DND-41 (cell line): Measurements from ENCODE around the gene EEIG1.

Source experiments
- ATAC-seq: fragments of 200-7000 bp; cut with Tn5 transposase; 3 replicates; pipeline ENCODE4 v1.9.1; 2021; ENCODE audit warnings: low read depth; ENCODE audit not compliant: insufficient read depth
- DNase-seq: peaks from one replicate; pipeline ENCODE4 v3.0.0-alpha.2; 2020
- H2AFZ ChIP-seq: 2 replicates; pipeline ENCODE4 v1.6.0; 2012; ENCODE audit warnings: low read depth, low read length
- H3K27ac ChIP-seq: 2 replicates; pipeline ENCODE4 v1.5.1; 2012; ENCODE audit warnings: low read length, inconsistent platforms
- H3K27me3 ChIP-seq: fragments of 200-600 bp; sonication (generic); 2 replicates; pipeline ENCODE4 v1.6.0; 2012; ENCODE audit warnings: low read length, mild to moderate bottlenecking, inconsistent platforms; ENCODE audit not compliant: insufficient read depth, poor library complexity
- H3K36me3 ChIP-seq: 2 replicates; pipeline ENCODE4 v1.5.1; 2012; ENCODE audit warnings: low read length, inconsistent platforms; ENCODE audit not compliant: insufficient read depth
- H3K4me1 ChIP-seq: 2 replicates; pipeline ENCODE4 v1.5.1; 2012; ENCODE audit warnings: mild to moderate bottlenecking, low read length; ENCODE audit not compliant: insufficient read depth
- H3K4me2 ChIP-seq: 2 replicates; pipeline ENCODE4 v1.6.0; 2012; ENCODE audit warnings: mild to moderate bottlenecking, moderate library complexity, low read length, inconsistent platforms; ENCODE audit not compliant: insufficient read depth
- H3K4me3 ChIP-seq, 2 experiments: fragments of 200-600 bp in 1 of 2; shearing (Covaris generic) in 1 of 2; 2 replicates each; pipeline ENCODE4 v1.5.1; 2012 to 2016; ENCODE audit warnings: inconsistent platforms in 2 of 2, low read length in 2 of 2, mild to moderate bottlenecking in 2 of 2, low read depth in 1 of 2, moderate library complexity in 1 of 2
- H3K79me2 ChIP-seq: 2 replicates; pipeline ENCODE4 v1.6.0; 2012; ENCODE audit warnings: low read length, inconsistent platforms; ENCODE audit not compliant: insufficient read depth
- H3K9ac ChIP-seq: 2 replicates; pipeline ENCODE4 v1.6.0; 2012; ENCODE audit warnings: low read depth, mild to moderate bottlenecking, inconsistent platforms, low read length, moderate library complexity
- H3K9me3 ChIP-seq: 2 replicates; pipeline ENCODE4 v1.5.1; 2012; ENCODE audit warnings: low read length, moderate library complexity, mild to moderate bottlenecking, inconsistent platforms; ENCODE audit not compliant: insufficient read depth, severe bottlenecking
- H4K20me1 ChIP-seq: 2 replicates; pipeline ENCODE4 v1.6.0; 2012; ENCODE audit warnings: low read length; ENCODE audit not compliant: insufficient read depth
- CTCF ChIP-seq: IDR thresholded peaks from 2 replicates; pipeline ENCODE4 v1.5.1; 2012; ENCODE audit warnings: borderline replicate concordance, low read length, moderate library complexity, mild to moderate bottlenecking; ENCODE audit not compliant: poor library complexity, severe bottlenecking; ENCODE audit errors: extremely low read depth
- EZH2 ChIP-seq: IDR thresholded peaks from 3 replicates; pipeline ENCODE4 v1.6.1; 2012; ENCODE audit warnings: borderline replicate concordance, low read depth, mild to moderate bottlenecking, moderate library complexity, low read length, inconsistent platforms; ENCODE audit not compliant: severe bottlenecking

The EEIG1 gene

GRCh38 chr9:127977884-127978647 is 2.7 kb downstream of the EEIG1 start:
- Histone ChIP-seq H2AFZ (no peak overlapping the region), H4K20me1 (peaks cover 47% of the 10 kb centered on the region), H3K27me3 (no peaks in the 10 kb centered on the region), H3K27ac (no peak overlapping the region), H3K79me2 (peaks cover 32% of the 10 kb centered on the region), H3K9ac (peak overlapping the region; percentile 34; the same call in 1 of the 2 replicates), H3K9me3 (no peaks in the 10 kb centered on the region), H3K4me2 (peak overlapping the region; percentile 58), H3K4me3 (peak overlapping the region in 1 of 2 experiments; percentile 37; a peak in 2 of 4 replicates), H3K36me3 (no peaks in the 10 kb centered on the region), H3K4me1 (peaks cover 50% of the 10 kb centered on the region)
- no peak for ATAC-seq
- no peak for DNase-seq
- TF ChIP-seq EZH2 (no peak), CTCF (no peak)

- no peaks in the 10 kb centered on the region for H3K36me3 ChIP-seq
- peak overlapping the region in 1 of 2 experiments; percentile 37; a peak in 2 of 4 replicates for H3K4me3 ChIP-seq
- no peak overlapping the region for H2AFZ ChIP-seq
- H3K9ac ChIP-seq: peak overlapping the region; percentile 34; the same call in 1 of the 2 replicates
- no peaks in the 10 kb centered on the region for H3K9me3 ChIP-seq
- H3K27ac ChIP-seq: no peak overlapping the region
- peaks cover 32% of the 10 kb centered on the region for H3K79me2 ChIP-seq
- peaks cover 52% of the 10 kb centered on the region for H4K20me1 ChIP-seq
- peaks cover 50% of the 10 kb centered on the region for H3K4me1 ChIP-seq
- ATAC-seq: no peak
- no peak for DNase-seq
- peak overlapping the region; percentile 58 for H3K4me2 ChIP-seq
- TF ChIP-seq CTCF: no peak
- no peak for TF ChIP-seq EZH2
- H3K27me3 ChIP-seq: no peaks in the 10 kb centered on the region
Measured at GRCh38 chr9:127977009-127977883, 3.5 kb downstream of the EEIG1 start.

GRCh38 chr9:127976498-127976897 is 4.3 kb downstream of the EEIG1 start:
- H3K4me1 ChIP-seq: peaks cover 45% of the 10 kb centered on the region
- peak overlapping the region; percentile 17; the same call in 1 of the 2 replicates for H3K4me2 ChIP-seq
- no peaks in the 10 kb centered on the region for H3K36me3 ChIP-seq
- H3K4me3 ChIP-seq: no peak overlapping the region
- no peak overlapping the region for H3K9ac ChIP-seq
- H3K27me3 ChIP-seq: no peaks in the 10 kb centered on the region
- ATAC-seq (no peak), DNase-seq (no peak)
- H4K20me1 ChIP-seq: peaks cover 58% of the 10 kb centered on the region
- no peak overlapping the region for H2AFZ ChIP-seq
- H3K27ac ChIP-seq: no peak overlapping the region
- TF ChIP-seq CTCF (no peak), EZH2 (no peak)
- peaks cover 36% of the 10 kb centered on the region for H3K79me2 ChIP-seq
- H3K9me3 ChIP-seq: no peaks in the 10 kb centered on the region
